Measurements from ENCODE around the gene RNASE3.

The RNASE3 gene

GRCh38 chr14:20935303-20935984 lies 44.3 kb downstream of the RNASE3 start:
- H3K27me3 Mint-ChIP-seq = peaks cover 39% of the 10 kb centered on the region
- no peaks in the 10 kb centered on the region for H3K4me1 Mint-ChIP-seq
- ATAC-seq (replicated peaks; ENCODE audit: extremely low read depth, poor library complexity, severe bottlenecking) (no peak), DNase-seq (ENCODE audit: low spot score in 2 of 2) (no peak)
- H3K36me3 Mint-ChIP-seq (ENCODE audit: insufficient read depth) = peaks cover 2% of the 10 kb centered on the region
- H3K27ac Mint-ChIP-seq (ENCODE audit: low read depth) = no peak overlapping the region
- no peak overlapping the region for H3K4me3 Mint-ChIP-seq
- H3K9me3 Mint-ChIP-seq = no peaks in the 10 kb centered on the region
